Gastrocnemius medialis (tissue), 4 donors: ENCODE measurements around the gene MAPK1. TPM values are rescaled to one million over a fixed set of nuclear protein-coding genes. Genes with fewer than 3 reads are reported as not detected.
"Not testable (repeated sequence)": the region's sequence is repeated elsewhere in the genome, so short reads cannot be mapped to it uniquely, and the experiment has no call there.

Experiments used
- ATAC-seq, 2 donors: fragments of 150-250 bp; one replicate each; pipeline ENCODE4 v1.9.1; 2016
- DNase-seq, 2 donors: peaks; one replicate each; pipeline ENCODE4 v3.0.0-alpha.2; 2019
- H3K27ac ChIP-seq, 4 donors: fragments of 200-600 bp; sonication (generic); 1 replicate in 1 of 4; 2 replicates in 3 of 4; pipeline ENCODE4 v1.5.1; 2016 to 2018; ENCODE audit warnings: mild to moderate bottlenecking in 2 of 4, moderate library complexity in 1 of 4
- H3K27me3 ChIP-seq, 3 donors: fragments of 200-600 bp; sonication (generic) in 2 of 3; 1 replicate in 1 of 3; 2 replicates in 2 of 3; pipeline versions ENCODE4 v1.5.1 to v1.6.0; 2016 to 2019; ENCODE audit warnings: mild to moderate bottlenecking in 1 of 3, moderate library complexity in 1 of 3
- H3K36me3 ChIP-seq, 2 donors: fragments of 200-600 bp; sonication (generic) in 1 of 2; one replicate each; pipeline ENCODE4 v1.5.1; 2017 to 2018
- H3K4me1 ChIP-seq, 2 donors: fragments of 200-600 bp; sonication (generic) in 1 of 2; one replicate each; pipeline ENCODE4 v1.5.1; 2016 to 2017; ENCODE audit warnings: mild to moderate bottlenecking in 2 of 2
- H3K4me3 ChIP-seq, 4 donors: fragments of 200-600 bp; sonication (generic) in 3 of 4; 1 replicate in 1 of 4; 2 replicates in 3 of 4; pipeline ENCODE4 v1.5.1; 2016 to 2019; ENCODE audit warnings: mild to moderate bottlenecking in 2 of 4
- H3K9me3 ChIP-seq, 3 donors: fragments of 200-600 bp; sonication (generic) in 2 of 3; 1 replicate in 1 of 3; 2 replicates in 2 of 3; pipeline ENCODE4 v1.5.1; 2016 to 2019
- POLR2A ChIP-seq, 2 donors: fragments of 450-650 bp; IDR thresholded peaks; one replicate each; pipeline ENCODE4 v1.6.1; 2017; ENCODE audit warnings: antibody characterized with exemption in 2 of 2, mild to moderate bottlenecking in 2 of 2, moderate library complexity in 2 of 2
- in situ Hi-C, 4 donors: fragments of 200-750 bp; cut with MboI; loops; one replicate each; pipeline versions ENCODE4 v1.15.0 to v1.8.0; 2017; ENCODE audit warnings: low sequenced_read_pairs in 4 of 4
- intact Hi-C: fragments of 100-400 bp; cut with DNase I; formaldehyde crosslinking; loops from one replicate; pipeline ENCODE4 v1.15.1; 2023; ENCODE audit warnings: low total_unique reads
- total RNA-seq, 4 donors: library from RNA; depleted of rRNA; stranded (reverse); fragments of >200 nt; gene quantifications; one replicate each; pipeline versions ENCODE4 v1.1.0 to v1.2.3, GENCODE V29; 2016
- TF ChIP-seq, protein P1 (sequence below), 5 experiments: fragments of 450-650 bp in 3 of 5; fragments of 200-600 bp in 2 of 5; sonication (generic) in 2 of 5; IDR thresholded peaks in 4 of 5; conservative IDR thresholded peaks in 1 of 5; 1 replicate in 4 of 5; 2 replicates in 1 of 5; pipeline ENCODE4 v1.5.1; 2016 to 2019; ENCODE audit warnings: antibody characterized with exemption in 5 of 5, mild to moderate bottlenecking in 3 of 5, moderate library complexity in 3 of 5

MAPK1 gene
- 10 to 100 TPM; 39.8 to 79.5 (median 57.2) TPM for total RNA-seq

DNA sequence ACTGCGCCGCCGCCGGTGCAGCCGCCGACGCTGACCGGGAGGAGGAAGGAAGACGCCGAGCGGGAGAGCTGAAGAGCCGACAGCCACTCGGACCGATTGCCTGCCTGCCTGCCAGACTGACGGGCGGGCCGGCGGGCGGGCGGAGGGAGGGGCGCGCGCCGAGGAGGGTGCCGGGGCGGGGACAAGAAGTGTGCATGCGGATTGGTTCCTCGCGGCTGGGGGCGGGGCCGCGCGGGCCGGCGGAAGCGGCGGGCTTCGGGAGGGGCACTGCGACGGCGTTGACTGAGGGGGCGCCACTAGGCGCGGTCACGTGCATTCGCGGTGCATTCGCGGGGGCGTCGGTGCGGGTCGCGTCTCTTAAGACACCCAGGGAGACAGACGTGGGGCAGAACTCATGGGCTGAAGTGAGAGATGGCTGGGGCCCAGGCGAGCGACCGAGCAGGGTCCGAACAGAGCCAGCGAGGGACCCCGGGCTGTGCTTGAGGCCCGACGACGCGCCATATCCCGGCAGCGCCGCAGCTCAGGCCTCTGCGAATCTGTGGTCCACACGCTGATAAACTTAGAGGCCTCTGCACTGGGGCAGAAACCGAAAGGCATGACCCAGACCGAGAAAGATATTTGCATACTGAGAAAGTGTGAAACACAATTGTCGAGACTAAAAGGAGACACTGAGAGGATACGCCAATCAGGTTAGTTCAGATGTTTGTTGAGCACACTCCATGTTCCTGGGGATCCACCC, at the start of gene MAPK1:
Gene MAPK1 (minus strand): TSS at position 118 of the 739 bp plus-strand sequence. CDS start 205 bp downstream, outside the sequence.
- Histone ChIP-seq H3K9me3 (no peaks in the 10 kb centered on the region), H3K4me3 (peak within 1 kb of the TSS; percentile 83 to 95 (median 90)), H3K36me3 (no peaks in the 10 kb centered on the region), H3K27me3 (no peaks in the 10 kb centered on the region), H3K4me1 (peaks cover 35 to 43% of the 10 kb centered on the region in 2 donors), H3K27ac (peak within 1 kb of the TSS; percentile 86 to 93 (median 90))
- intact Hi-C loops (loop anchor here (2.0 to 5.0 kb wide), 3 partner anchors 70 to 153 kb away; partner anchors contain the start of gene YPEL1), in situ Hi-C loops (no loop called here)
- DNase-seq, result peak; percentile 91
- ATAC-seq, result peak; percentile 91 to 95
- TF ChIP-seq POLR2A (IDR thresholded peaks at IDR 0.05), result peak; percentile 94 to 95
- TF ChIP-seq, protein P1, sequence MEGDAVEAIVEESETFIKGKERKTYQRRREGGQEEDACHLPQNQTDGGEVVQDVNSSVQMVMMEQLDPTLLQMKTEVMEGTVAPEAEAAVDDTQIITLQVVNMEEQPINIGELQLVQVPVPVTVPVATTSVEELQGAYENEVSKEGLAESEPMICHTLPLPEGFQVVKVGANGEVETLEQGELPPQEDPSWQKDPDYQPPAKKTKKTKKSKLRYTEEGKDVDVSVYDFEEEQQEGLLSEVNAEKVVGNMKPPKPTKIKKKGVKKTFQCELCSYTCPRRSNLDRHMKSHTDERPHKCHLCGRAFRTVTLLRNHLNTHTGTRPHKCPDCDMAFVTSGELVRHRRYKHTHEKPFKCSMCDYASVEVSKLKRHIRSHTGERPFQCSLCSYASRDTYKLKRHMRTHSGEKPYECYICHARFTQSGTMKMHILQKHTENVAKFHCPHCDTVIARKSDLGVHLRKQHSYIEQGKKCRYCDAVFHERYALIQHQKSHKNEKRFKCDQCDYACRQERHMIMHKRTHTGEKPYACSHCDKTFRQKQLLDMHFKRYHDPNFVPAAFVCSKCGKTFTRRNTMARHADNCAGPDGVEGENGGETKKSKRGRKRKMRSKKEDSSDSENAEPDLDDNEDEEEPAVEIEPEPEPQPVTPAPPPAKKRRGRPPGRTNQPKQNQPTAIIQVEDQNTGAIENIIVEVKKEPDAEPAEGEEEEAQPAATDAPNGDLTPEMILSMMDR (IDR thresholded peaks at IDR 0.05 in 4 of 5, conservative IDR thresholded peaks at IDR 0.05 in 1 of 5), result peak in 4 of 5 experiments; percentile 26 to 49 (median 42)

DNA sequence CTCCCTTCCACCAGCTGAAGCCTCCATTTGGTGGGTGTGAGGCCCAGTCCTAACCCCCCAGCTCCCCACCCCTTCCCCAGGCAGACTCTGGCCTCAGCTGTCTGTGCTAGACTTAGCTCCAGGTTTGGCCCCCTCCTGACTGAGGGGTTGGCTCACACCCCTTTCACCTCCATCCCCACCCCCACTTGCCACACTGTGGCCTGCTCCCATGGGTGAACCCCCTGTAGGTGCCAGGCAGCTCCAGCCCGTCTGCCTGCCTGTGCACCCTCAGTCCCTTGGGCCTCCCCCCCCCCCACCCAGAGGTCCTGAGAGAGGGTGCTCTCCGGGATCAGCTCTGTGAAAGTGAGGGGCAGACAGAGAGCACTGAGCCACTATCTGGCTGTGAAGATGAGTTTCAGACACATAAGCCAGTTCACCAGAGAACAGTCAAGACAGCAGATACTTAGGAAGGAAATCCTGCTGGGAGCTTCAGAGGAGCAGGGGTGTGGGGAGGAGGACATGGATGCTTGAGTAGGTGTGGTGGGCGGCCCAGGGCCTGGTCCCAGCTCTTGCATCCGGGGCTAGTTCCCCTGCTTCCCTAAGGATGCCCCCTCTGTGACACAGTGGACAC, 49.0 kb upstream of the MAPK1 start:
- Histone ChIP-seq H3K4me1 (no peaks in the 10 kb centered on the region), H3K27me3 (no peaks in the 10 kb centered on the region), H3K27ac (no peak overlapping the region), H3K4me3 (no peak overlapping the region), H3K9me3 (no peaks in the 10 kb centered on the region), H3K36me3 (no peaks in the 10 kb centered on the region)
- in situ Hi-C loops, result no loop called here
- TF ChIP-seq POLR2A (IDR thresholded peaks at IDR 0.05), result no peak
- TF ChIP-seq, protein P1 (IDR thresholded peaks at IDR 0.05 in 4 of 5, conservative IDR thresholded peaks at IDR 0.05 in 1 of 5), result no peak
- intact Hi-C loops, result no loop called here
- DNase-seq, result no peak
- ATAC-seq, result no peak

DNA sequence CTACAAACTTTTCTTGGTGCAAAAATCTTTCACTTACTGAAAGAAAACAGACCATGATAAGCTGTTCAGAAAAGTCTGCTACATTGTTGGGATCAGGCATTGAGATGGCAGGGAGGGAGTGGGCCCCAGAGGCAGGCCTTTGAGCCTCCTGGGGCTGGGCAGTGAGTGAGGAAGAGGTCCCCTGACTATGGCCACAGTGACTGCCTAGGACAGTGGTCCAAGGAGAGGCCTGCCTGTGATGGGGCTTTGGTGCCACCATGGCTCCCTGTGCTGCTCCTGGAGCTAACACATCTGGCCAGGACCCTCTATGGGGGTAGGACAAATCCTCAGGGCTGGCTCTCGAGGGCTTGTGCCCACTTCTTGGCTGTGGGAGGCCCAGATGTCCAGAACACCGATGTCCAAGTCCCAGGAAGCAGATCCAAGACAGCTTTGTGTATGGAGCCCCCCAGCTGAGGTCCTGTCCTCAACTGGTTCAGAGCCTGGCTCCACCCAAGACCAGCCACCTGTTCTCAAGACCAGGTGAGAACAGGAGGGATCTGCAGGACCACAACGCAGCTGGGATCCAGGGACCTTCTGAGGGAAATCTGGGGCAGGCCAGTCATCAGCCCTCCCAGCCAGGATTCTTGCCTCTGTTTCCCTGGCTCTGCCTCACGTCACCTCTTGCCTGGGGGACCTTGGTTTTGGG, 48.3 kb upstream of the MAPK1 start:
- ATAC-seq, result no peak
- in situ Hi-C loops, result no loop called here
- no peaks in the 10 kb centered on the region for H3K27me3 ChIP-seq

DNA sequence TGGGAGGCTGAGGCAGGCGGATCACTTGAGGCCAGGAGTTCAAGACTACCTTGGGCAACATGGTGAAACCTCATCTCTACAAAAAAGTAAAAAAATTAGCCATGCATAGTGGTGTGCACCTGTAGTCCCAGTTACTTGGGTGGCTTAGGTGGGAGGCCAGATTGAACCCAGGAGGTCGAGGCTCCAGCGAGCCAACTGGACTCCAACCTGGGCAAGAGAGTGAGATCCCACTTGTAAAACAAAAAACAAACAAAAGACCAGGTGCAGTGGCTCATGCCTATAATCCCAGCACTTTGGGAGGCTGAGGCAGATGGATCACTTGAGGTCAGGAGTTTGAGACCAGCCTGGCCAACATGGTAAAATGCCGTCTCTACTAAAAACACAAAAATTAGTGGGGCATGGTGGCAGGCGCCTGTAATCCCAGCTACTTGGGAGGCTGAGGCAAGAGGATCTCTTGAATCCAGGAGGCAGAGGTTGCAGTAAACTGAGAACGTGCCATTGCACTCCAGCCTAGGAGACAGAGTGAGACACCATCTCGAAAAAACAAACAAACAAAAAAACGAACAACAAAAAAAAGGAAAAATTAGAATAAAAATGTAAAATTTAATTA, 46.7 kb upstream of the MAPK1 start:
- not testable (repeated sequence) for ATAC-seq, DNase-seq, H3K4me1 ChIP-seq

More for the DNA sequence above, 48.3 kb upstream of the MAPK1 start:
- Histone ChIP-seq H3K9me3 (no peaks in the 10 kb centered on the region), H3K36me3 (no peaks in the 10 kb centered on the region), H3K4me1 (no peaks in the 10 kb centered on the region), H3K27ac (no peak overlapping the region), H3K4me3 (no peak overlapping the region)
- TF ChIP-seq POLR2A (IDR thresholded peaks at IDR 0.05), result no peak
- TF ChIP-seq, protein P1 (IDR thresholded peaks at IDR 0.05 in 4 of 5, conservative IDR thresholded peaks at IDR 0.05 in 1 of 5), result no peak
- intact Hi-C loops, result no loop called here
- no peak for DNase-seq

DNA sequence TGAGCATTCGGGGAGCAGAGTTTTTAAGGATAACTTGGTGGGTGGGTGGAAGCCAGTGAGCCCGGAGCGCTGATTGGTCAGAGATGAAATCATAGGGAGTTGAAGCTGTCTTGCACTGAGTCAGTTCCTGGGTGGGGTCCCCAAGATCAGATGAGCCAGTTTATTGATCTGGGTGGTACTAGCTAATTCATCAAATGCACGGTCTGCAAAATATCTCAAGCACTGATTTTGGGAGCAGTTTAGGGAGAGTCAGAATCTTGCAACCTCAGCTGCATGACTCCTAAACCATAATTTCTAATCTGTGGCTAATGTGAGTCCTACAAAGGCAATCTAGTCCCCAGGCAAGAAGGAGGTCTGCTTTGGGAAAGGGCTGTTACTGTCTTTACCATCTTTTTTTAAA, 42.9 kb upstream of the MAPK1 start:
- ATAC-seq, H3K36me3 ChIP-seq, H3K4me3 ChIP-seq, H3K27ac ChIP-seq, in situ Hi-C loops, intact Hi-C loops, H3K27me3 ChIP-seq, DNase-seq, H3K4me1 ChIP-seq, H3K9me3 ChIP-seq: not testable (repeated sequence)

More for the DNA sequence above, 46.7 kb upstream of the MAPK1 start:
- H3K4me3 ChIP-seq, H3K9me3 ChIP-seq, H3K27ac ChIP-seq, in situ Hi-C loops, intact Hi-C loops, H3K27me3 ChIP-seq, H3K36me3 ChIP-seq: not testable (repeated sequence)
